Activated CD8-positive, alpha-beta memory T cell treated with anti-CD3 and anti-CD28 coated beads, Interleukin-2, amount 10 ng/mL, durations not matched to agents 7 days and 5 days (primary cell): Measurements from ENCODE around the gene LCE3C. TPM values are rescaled to one million over a fixed set of nuclear protein-coding genes. Genes with fewer than 3 reads are reported as not detected.

Experiments
- ATAC-seq: fragments of 150-1000 bp; cut with Tn5 transposase; one replicate; pipeline ENCODE4 v1.10.0; 2021; ENCODE audit warnings: moderate library complexity
- CTCF ChIA-PET: fragments of 350-600 bp; sonication (Branson Sonifier 250); formaldehyde crosslinking; loops from one replicate; lab custom pipeline; 2021; ENCODE audit warnings: antibody characterized with exemption; lab: Charles Lee
- DNase-seq: peaks from one replicate; pipeline ENCODE4 v3.0.0-alpha.2; 2020
- H3K27ac Mint-ChIP-seq: one replicate; pipeline ENCODE4 v1.8.0; 2021; ENCODE audit warnings: mild to moderate bottlenecking, mixed read lengths
- H3K27me3 Mint-ChIP-seq: one replicate; pipeline ENCODE4 v1.8.0; 2021; ENCODE audit warnings: mixed read lengths
- H3K36me3 Mint-ChIP-seq: one replicate; pipeline ENCODE4 v1.8.0; 2021; ENCODE audit warnings: mild to moderate bottlenecking, mixed read lengths
- H3K4me1 Mint-ChIP-seq: one replicate; pipeline ENCODE4 v1.8.0; 2021; ENCODE audit warnings: mixed read lengths
- H3K4me3 Mint-ChIP-seq: one replicate; pipeline ENCODE4 v1.8.0; 2021; ENCODE audit warnings: mild to moderate bottlenecking, moderate library complexity, mixed read lengths
- H3K9me3 Mint-ChIP-seq: one replicate; pipeline ENCODE4 v1.8.0; 2022; ENCODE audit warnings: low read depth, mixed read lengths
- total RNA-seq, 2 experiments: library from RNA; stranded (reverse); gene quantifications; one replicate each; pipeline ENCODE4 v1.2.3, GENCODE V29; 2021

Gene LCE3C
- total RNA-seq, 2 experiments from 2014 or later, result not detected

- H3K27ac Mint-ChIP-seq, result no peak overlapping the region
- H3K4me1 Mint-ChIP-seq, result peaks cover 7% of the 10 kb centered on the region
- DNase-seq (peak; percentile 41), ATAC-seq (peak; percentile 61)
- CTCF ChIA-PET, result interaction anchor here (2.2 kb wide), 1 partner anchor 45 kb away, joined by 8 read pairs; no protein-coding TSS in a partner anchor
- peaks cover 4% of the 10 kb centered on the region for H3K9me3 Mint-ChIP-seq
- no peak overlapping the region for H3K4me3 Mint-ChIP-seq
- H3K36me3 Mint-ChIP-seq, result no peaks in the 10 kb centered on the region
- H3K27me3 Mint-ChIP-seq, result peaks cover 19% of the 10 kb centered on the region
These were observed 23.3 kb downstream of the LCE3C start for GRCh38 chr1:152623203-152623844.

DNA sequence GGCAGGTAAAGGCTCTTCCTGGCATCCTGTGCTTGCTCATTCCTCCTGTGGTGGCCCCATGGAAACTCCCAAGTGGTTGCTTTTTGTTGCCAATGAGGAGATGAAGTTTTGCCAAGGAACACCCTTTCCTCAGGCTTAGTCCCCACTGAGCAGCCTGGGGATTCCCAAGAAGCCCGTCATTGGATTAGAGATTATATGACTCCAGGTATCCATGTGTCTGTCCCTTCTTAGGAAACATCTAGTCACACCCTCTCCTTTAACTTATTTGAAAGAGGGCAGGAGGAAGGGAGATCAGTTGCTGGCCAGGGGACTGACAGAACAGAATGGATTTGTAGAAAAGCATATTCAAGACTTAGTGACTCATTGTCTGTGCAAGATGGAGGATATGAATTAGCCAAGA is 26.7 kb downstream of the LCE3C start:
- Mint-ChIP-seq H3K36me3 (no peaks in the 10 kb centered on the region), H3K27ac (no peak overlapping the region), H3K27me3 (peaks cover 23% of the 10 kb centered on the region), H3K4me1 (peaks cover 7% of the 10 kb centered on the region), H3K4me3 (no peak overlapping the region), H3K9me3 (no peaks in the 10 kb centered on the region)
- DNase-seq, result no peak
- CTCF ChIA-PET, result no interaction called here
- ATAC-seq, result no peak

DNA sequence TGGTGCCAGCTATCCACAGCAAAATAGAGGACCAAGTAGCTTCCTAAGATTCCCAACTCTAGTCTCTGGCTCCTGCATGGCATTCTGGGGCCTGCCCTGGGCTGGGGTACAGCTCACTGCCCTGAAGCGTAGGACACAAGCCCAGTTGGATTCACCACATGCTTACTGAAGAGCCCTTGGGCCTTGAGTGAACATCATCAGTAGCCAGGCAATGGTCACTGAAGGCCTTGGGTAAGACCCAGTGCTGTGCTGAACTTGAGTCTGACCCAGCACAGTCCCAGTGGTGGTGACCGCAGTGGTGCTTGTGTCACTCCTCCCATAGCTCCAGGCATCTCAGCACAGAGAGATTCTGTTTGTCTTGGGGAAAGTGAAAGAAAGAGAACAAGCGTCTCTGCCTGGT is 30.6 kb downstream of the LCE3C start:
- Mint-ChIP-seq H3K4me1 (no peaks in the 10 kb centered on the region), H3K36me3 (no peaks in the 10 kb centered on the region), H3K27ac (no peak overlapping the region), H3K9me3 (no peaks in the 10 kb centered on the region), H3K4me3 (no peak overlapping the region), H3K27me3 (peaks cover 24% of the 10 kb centered on the region)
- no peak for DNase-seq
- ATAC-seq, result no peak
- CTCF ChIA-PET, result no interaction called here

DNA sequence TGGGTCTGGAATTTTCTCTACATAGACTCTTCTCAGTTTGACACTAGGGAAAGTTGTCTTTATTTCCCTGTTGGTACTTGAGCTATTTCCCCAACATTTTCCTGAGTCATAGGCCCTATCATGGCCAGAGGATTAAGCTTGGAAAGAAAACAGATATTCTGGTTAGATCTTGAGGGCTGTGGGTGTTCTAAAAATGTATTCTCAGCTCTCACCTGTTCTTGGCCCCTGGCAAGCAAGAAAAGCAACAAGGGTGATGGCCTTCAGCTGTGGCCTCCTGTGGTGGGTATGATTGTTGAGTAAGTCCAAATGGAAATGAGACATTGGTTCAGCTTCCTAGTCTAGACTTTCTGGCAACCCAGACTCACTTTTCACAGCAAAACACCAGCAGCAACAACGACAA is 40.3 kb downstream of the LCE3C start:
- Mint-ChIP-seq H3K27ac (no peak overlapping the region), H3K27me3 (peaks cover 10% of the 10 kb centered on the region), H3K4me3 (no peak overlapping the region), H3K9me3 (no peaks in the 10 kb centered on the region), H3K4me1 (no peaks in the 10 kb centered on the region), H3K36me3 (no peaks in the 10 kb centered on the region)
- no peak for ATAC-seq
- CTCF ChIA-PET, result interaction anchor here (1.2 kb wide), 1 partner anchor 14 kb away, joined by 4 read pairs; no protein-coding TSS in a partner anchor
- DNase-seq, result no peak

GRCh38 chr1:152643945-152644344 is 43.9 kb downstream of the LCE3C start:
- Mint-ChIP-seq H3K27ac (no peak overlapping the region), H3K27me3 (peaks cover 6% of the 10 kb centered on the region), H3K9me3 (no peaks in the 10 kb centered on the region), H3K4me3 (no peak overlapping the region), H3K36me3 (no peaks in the 10 kb centered on the region), H3K4me1 (no peaks in the 10 kb centered on the region)
- DNase-seq, result no peak
- no peak for ATAC-seq
- CTCF ChIA-PET, result interaction anchor here (0.6 to 1.6 kb wide), 2 partner anchors 10 to 13 kb away, joined by 3 to 4 read pairs; no protein-coding TSS in a partner anchor

DNA sequence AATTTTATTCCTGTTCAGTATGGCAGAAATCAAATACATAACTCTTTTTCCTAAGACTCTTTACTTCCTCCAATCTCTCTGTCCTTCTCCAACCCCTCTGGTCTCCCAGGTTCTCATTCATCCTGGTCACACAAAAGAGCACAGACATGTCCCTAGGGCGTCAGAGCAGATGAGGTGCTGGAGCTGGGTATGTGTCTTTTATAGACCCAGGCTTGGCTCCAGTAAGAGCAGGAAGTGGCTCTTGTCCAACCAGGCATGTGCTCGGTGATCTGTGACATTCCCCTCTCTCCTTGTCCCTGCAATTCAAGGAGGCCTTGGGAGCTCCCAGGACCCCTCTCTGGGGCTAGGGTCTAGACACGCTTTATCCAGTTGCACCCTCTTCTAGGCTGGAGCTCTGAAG is 45.1 kb downstream of the LCE3C start:
- Mint-ChIP-seq H3K27me3 (peaks cover 11% of the 10 kb centered on the region), H3K36me3 (no peaks in the 10 kb centered on the region), H3K27ac (no peak overlapping the region), H3K4me3 (no peak overlapping the region), H3K9me3 (no peaks in the 10 kb centered on the region), H3K4me1 (no peaks in the 10 kb centered on the region)
- CTCF ChIA-PET, result no interaction called here
- ATAC-seq (no peak), DNase-seq (no peak)

DNA sequence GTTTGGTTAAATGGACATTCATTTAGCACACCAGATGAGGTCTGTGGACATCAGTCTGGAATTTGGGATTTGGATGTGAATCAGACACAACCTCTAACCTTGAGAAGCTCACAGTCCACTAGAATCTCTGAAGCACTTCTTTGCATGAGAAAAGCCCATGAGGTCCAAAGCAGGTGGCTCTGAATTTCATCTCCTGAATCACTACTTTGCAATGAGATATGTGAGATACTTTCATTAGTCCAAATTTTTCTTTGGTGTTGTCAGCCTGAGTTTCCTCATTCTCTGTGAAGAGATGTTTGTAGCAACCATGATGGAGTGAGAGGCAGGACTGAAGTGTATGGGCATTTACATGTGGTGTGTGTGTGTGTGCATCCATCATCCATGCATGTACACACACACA is 46.6 kb downstream of the LCE3C start:
- peaks cover 22% of the 10 kb centered on the region for H3K27me3 Mint-ChIP-seq
- no peaks in the 10 kb centered on the region for H3K9me3 Mint-ChIP-seq
- CTCF ChIA-PET, result no interaction called here
- H3K4me1 Mint-ChIP-seq, result no peaks in the 10 kb centered on the region
- no peak for DNase-seq
- no peak overlapping the region for H3K27ac Mint-ChIP-seq
- H3K36me3 Mint-ChIP-seq, result no peaks in the 10 kb centered on the region
- ATAC-seq, result no peak
- no peak overlapping the region for H3K4me3 Mint-ChIP-seq

Other genes with a start within 250 kb of the LCE3C start
- gene FLG2, start 240.2 kb upstream of the LCE3C start, total RNA-seq, result not detected
- not detected for gene CRNN, start 186.0 kb upstream of the LCE3C start, total RNA-seq
- gene LCE5A, start 89.4 kb upstream of the LCE3C start, total RNA-seq, result not detected
- gene CRCT1, start 85.8 kb upstream of the LCE3C start, total RNA-seq, result not detected
- not detected for gene LCE3E, start 33.5 kb upstream of the LCE3C start, total RNA-seq
- gene LCE3D, start 19.7 kb upstream of the LCE3C start, total RNA-seq, result not detected
- not detected for gene LCE3B, start 13.6 kb downstream of the LCE3C start, total RNA-seq
- gene LCE3A, start 22.9 kb downstream of the LCE3C start, total RNA-seq, result not detected
- not detected for gene LCE2D, start 63.1 kb downstream of the LCE3C start, total RNA-seq
- not detected for gene LCE2C, start 75.0 kb downstream of the LCE3C start, total RNA-seq
- not detected for gene LCE2B, start 85.9 kb downstream of the LCE3C start, total RNA-seq
- gene LCE2A, start 98.1 kb downstream of the LCE3C start, total RNA-seq, result not detected
- not detected for gene LCE4A, start 107.9 kb downstream of the LCE3C start, total RNA-seq
- gene KPRP, start 157.8 kb downstream of the LCE3C start, total RNA-seq, result not detected
- not detected for gene LCE1F, start 174.9 kb downstream of the LCE3C start, total RNA-seq
- not detected for gene LCE1E, start 186.0 kb downstream of the LCE3C start, total RNA-seq
- not detected for gene LCE1D, start 196.5 kb downstream of the LCE3C start, total RNA-seq
- not detected for gene LCE1C, start 206.4 kb downstream of the LCE3C start, total RNA-seq
- not detected for gene LCE1B, start 211.7 kb downstream of the LCE3C start, total RNA-seq
- not detected for gene LCE1A, start 227.2 kb downstream of the LCE3C start, total RNA-seq
- not detected for gene LCE6A, start 242.6 kb downstream of the LCE3C start, total RNA-seq